Measurements from ENCODE around the gene SENP3.

The SENP3 gene

DNA sequence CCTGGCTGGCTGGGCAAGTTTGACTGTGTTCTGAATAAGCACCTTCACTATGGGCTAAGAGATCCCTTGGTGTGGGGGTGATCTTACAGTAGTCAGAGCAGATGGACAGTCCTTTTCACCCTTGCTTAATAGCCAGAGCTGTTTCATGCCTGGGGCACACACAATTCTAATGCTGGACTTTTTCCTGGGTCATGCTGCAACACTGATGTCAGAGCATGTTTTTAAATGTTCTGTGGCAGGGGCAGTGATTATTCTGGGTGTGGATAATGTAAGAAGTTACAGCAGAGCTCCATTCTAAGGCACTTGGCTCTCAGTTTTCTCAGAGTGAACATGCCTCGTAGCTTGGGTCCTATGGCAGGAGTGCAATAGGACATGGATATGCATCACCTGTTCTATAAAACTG lies 13.8 kb downstream of the SENP3 start:
- H3K27me3 ChIP-seq (ENCODE audit: insufficient read depth, low read length): no peaks in the 10 kb centered on the region
- peaks cover 75% of the 10 kb centered on the region for H3K36me3 ChIP-seq (ENCODE audit: insufficient read depth, low read length)
- H2AFZ ChIP-seq (ENCODE audit: low read depth, low read length): no peak overlapping the region

DNA sequence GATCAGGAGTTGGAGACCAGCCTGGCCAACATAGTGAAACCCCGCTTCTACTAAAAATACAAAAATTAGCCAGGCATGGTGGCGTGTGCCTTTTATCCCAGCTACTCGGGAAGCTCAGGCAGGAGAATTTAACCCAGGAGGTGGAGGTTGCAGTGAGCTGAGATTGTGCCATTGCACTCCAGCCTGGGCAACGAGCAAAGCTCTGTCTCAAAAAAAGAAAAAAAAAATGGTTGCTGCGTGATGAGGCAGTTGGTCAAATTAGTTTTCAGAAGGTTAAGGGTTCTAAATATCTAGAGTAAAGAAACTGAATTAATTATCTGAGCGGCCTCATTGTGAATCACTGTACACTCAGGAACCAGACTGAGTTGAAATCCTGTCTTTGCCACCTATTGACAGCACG lies 14.2 kb downstream of the SENP3 start:
- H3K4me3 ChIP-seq (ENCODE audit: low read length): no peak overlapping the region

More for the DNA sequence above, 13.8 kb downstream of the SENP3 start:
- no peaks in the 10 kb centered on the region for H3K9me3 ChIP-seq (ENCODE audit: low read length)
- H3K4me3 ChIP-seq (ENCODE audit: low read length): peak overlapping the region; percentile 1
- peaks cover 26% of the 10 kb centered on the region for H3K4me1 ChIP-seq (ENCODE audit: insufficient read depth, low read length)

GRCh38 chr17:7576432-7576937 lies 14.8 kb downstream of the SENP3 start:
- peaks cover 23% of the 10 kb centered on the region for H3K4me1 ChIP-seq (ENCODE audit: insufficient read depth, low read length)
- H3K4me3 ChIP-seq (ENCODE audit: low read length): no peak overlapping the region
- peaks cover 72% of the 10 kb centered on the region for H3K36me3 ChIP-seq (ENCODE audit: insufficient read depth, low read length)
- H2AFZ ChIP-seq (ENCODE audit: low read depth, low read length): no peak overlapping the region
- no peaks in the 10 kb centered on the region for H3K9me3 ChIP-seq (ENCODE audit: low read length)
- H3K27me3 ChIP-seq (ENCODE audit: insufficient read depth, low read length): no peaks in the 10 kb centered on the region

More for the DNA sequence above, 14.2 kb downstream of the SENP3 start:
- Histone ChIP-seq H3K36me3 (ENCODE audit: insufficient read depth, low read length) (peaks cover 75% of the 10 kb centered on the region), H2AFZ (ENCODE audit: low read depth, low read length) (no peak overlapping the region), H3K4me1 (ENCODE audit: insufficient read depth, low read length) (peaks cover 26% of the 10 kb centered on the region), H3K27me3 (ENCODE audit: insufficient read depth, low read length) (no peaks in the 10 kb centered on the region), H3K9me3 (ENCODE audit: low read length) (no peaks in the 10 kb centered on the region)

GRCh38 chr17:7577327-7578199 lies 15.8 kb downstream of the SENP3 start:
- Histone ChIP-seq H3K36me3 (ENCODE audit: insufficient read depth, low read length) (peaks cover 73% of the 10 kb centered on the region), H2AFZ (ENCODE audit: low read depth, low read length) (no peak overlapping the region), H3K4me3 (ENCODE audit: low read length) (no peak overlapping the region), H3K9me3 (ENCODE audit: low read length) (no peaks in the 10 kb centered on the region), H3K4me1 (ENCODE audit: insufficient read depth, low read length) (peaks cover 18% of the 10 kb centered on the region), H3K27me3 (ENCODE audit: insufficient read depth, low read length) (no peaks in the 10 kb centered on the region)

DNA sequence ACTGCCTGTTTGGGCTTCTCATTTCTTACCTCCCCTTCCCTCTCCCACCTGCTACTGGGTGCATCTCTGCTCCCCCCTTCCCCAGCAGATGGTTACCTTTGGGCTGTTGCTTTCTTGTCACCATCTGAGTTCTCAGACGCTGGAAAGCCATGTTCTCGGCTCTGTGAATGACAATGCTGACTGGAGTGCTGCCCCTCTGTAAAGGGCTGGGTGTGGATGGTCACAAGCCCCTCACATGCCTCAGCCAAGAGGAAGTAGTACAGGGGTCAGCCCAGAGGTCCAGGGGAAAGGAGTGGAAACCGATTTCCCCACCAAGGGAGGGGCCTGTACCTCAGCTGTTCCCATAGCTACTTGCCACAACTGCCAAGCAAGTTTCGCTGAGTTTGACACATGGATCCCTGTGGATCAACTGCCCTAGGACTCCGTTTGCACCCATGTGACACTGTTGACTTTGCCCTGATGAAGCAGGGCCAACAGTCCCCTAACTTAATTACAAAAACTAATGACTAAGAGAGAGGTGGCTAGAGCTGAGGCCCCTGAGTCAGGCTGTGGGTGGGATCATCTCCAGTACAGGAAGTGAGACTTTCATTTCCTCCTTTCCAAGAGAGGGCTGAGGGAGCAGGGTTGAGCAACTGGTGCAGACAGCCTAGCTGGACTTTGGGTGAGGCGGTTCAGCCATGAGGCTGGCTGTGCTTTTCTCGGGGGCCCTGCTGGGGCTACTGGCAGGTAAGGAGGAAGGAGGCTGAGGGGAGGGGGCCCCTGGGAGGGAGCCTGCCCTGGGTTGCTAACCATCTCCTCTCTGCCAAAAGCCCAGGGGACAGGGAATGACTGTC lies 17.5 kb downstream of the SENP3 start, which contains the start of gene CD68:
Gene CD68, plus strand, starts transcription at position 638 of the 833 bp plus-strand sequence. Its CDS starts 40 bp downstream, at position 678.
- no peak within 1 kb of the TSS for H2AFZ ChIP-seq (ENCODE audit: low read depth, low read length)
- H3K9me3 ChIP-seq (ENCODE audit: low read length): no peaks in the 10 kb centered on the region
- H3K27me3 ChIP-seq (ENCODE audit: insufficient read depth, low read length): no peaks in the 10 kb centered on the region
- H3K36me3 ChIP-seq (ENCODE audit: insufficient read depth, low read length): peaks cover 68% of the 10 kb centered on the region
- H3K4me1 ChIP-seq (ENCODE audit: insufficient read depth, low read length): peaks cover 19% of the 10 kb centered on the region
- no peak within 1 kb of the TSS for H3K4me3 ChIP-seq (ENCODE audit: low read length)

DNA sequence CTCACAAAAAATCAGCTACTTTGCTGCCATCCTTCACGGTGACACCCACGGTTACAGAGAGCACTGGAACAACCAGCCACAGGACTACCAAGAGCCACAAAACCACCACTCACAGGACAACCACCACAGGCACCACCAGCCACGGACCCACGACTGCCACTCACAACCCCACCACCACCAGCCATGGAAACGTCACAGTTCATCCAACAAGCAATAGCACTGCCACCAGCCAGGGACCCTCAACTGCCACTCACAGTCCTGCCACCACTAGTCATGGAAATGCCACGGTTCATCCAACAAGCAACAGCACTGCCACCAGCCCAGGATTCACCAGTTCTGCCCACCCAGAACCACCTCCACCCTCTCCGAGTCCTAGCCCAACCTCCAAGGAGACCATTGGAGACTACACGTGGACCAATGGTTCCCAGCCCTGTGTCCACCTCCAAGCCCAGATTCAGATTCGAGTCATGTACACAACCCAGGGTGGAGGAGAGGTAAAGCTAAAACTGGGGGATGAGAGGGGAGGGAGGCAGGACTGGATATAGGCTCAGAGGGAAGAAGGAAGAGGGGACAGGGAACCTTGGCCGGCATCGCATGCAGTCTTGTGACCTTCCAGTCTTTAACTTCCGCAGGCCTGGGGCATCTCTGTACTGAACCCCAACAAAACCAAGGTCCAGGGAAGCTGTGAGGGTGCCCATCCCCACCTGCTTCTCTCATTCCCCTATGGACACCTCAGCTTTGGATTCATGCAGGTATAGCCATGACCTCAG lies 18.3 kb downstream of the SENP3 start:
- Histone ChIP-seq H3K27me3 (ENCODE audit: insufficient read depth, low read length) (no peaks in the 10 kb centered on the region), H3K36me3 (ENCODE audit: insufficient read depth, low read length) (peaks cover 60% of the 10 kb centered on the region), H3K4me3 (ENCODE audit: low read length) (no peak overlapping the region), H3K4me1 (ENCODE audit: insufficient read depth, low read length) (peaks cover 11% of the 10 kb centered on the region), H2AFZ (ENCODE audit: low read depth, low read length) (no peak overlapping the region), H3K9me3 (ENCODE audit: low read length) (no peaks in the 10 kb centered on the region)

DNA sequence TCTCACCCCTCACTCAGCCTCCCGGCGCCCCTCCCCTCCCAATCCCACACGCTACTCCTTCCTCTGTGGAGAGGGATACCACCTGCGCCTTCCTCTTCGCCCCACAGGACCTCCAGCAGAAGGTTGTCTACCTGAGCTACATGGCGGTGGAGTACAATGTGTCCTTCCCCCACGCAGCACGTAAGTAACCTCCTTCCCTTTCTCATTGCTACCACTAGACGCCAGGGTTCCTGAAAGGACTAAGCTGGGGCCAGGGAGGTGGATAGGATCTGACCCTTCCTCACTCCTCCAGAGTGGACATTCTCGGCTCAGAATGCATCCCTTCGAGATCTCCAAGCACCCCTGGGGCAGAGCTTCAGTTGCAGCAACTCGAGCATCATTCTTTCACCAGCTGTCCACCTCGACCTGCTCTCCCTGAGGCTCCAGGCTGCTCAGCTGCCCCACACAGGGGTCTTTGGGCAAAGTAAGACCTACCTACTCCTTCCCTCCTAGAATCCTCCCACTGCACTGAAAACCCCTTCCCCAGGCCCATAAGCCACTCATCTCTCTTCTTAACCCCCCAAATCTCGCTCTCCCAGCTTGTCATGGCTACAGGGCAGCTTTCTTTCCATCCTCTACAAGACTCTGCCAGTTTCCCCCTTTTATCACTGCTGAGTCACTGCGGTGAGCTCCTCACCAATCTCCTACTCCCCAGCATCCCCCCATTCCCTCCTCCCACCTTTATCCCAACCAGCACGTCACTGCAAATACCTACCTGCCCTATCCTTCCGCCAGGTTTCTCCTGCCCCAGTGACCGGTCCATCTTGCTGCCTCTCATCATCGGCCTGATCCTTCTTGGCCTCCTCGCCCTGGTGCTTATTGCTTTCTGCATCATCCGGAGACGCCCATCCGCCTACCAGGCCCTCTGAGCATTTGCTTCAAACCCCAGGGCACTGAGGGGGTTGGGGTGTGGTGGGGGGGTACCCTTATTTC lies 19.2 kb downstream of the SENP3 start:
- Histone ChIP-seq H2AFZ (ENCODE audit: low read depth, low read length) (no peak overlapping the region), H3K36me3 (ENCODE audit: insufficient read depth, low read length) (peaks cover 53% of the 10 kb centered on the region), H3K4me3 (ENCODE audit: low read length) (no peak overlapping the region), H3K4me1 (ENCODE audit: insufficient read depth, low read length) (peaks cover 5% of the 10 kb centered on the region), H3K27me3 (ENCODE audit: insufficient read depth, low read length) (no peaks in the 10 kb centered on the region), H3K9me3 (ENCODE audit: low read length) (no peaks in the 10 kb centered on the region)

- peaks cover 5% of the 10 kb centered on the region for H3K4me1 ChIP-seq (ENCODE audit: insufficient read depth, low read length)
- H3K9me3 ChIP-seq (ENCODE audit: low read length): no peaks in the 10 kb centered on the region
- peaks cover 47% of the 10 kb centered on the region for H3K36me3 ChIP-seq (ENCODE audit: insufficient read depth, low read length)
- H3K27me3 ChIP-seq (ENCODE audit: insufficient read depth, low read length): no peaks in the 10 kb centered on the region
- no peak overlapping the region for H2AFZ ChIP-seq (ENCODE audit: low read depth, low read length)
- peak overlapping the region; percentile 65 for H3K4me3 ChIP-seq (ENCODE audit: low read length)
These were observed 20.9 kb downstream of the SENP3 start for GRCh38 chr17:7582396-7583252.

GRCh38 chr17:7583253-7584109 lies 21.8 kb downstream of the SENP3 start, which contains the start of gene MPDU1:
Gene MPDU1, plus strand, starts transcription at chr17:7583852. Its CDS starts 11 bp downstream, at chr17:7583863.
- H3K9me3 ChIP-seq (ENCODE audit: low read length): no peaks in the 10 kb centered on the region
- peaks cover 47% of the 10 kb centered on the region for H3K36me3 ChIP-seq (ENCODE audit: insufficient read depth, low read length)
- H3K4me1 ChIP-seq (ENCODE audit: insufficient read depth, low read length): peaks cover 5% of the 10 kb centered on the region
- no peak within 1 kb of the TSS for H2AFZ ChIP-seq (ENCODE audit: low read depth, low read length)
- no peaks in the 10 kb centered on the region for H3K27me3 ChIP-seq (ENCODE audit: insufficient read depth, low read length)
- H3K4me3 ChIP-seq (ENCODE audit: low read length): peak within 1 kb of the TSS; percentile 65

- Histone ChIP-seq H3K27me3 (ENCODE audit: insufficient read depth, low read length) (no peaks in the 10 kb centered on the region), H3K36me3 (ENCODE audit: insufficient read depth, low read length) (peaks cover 49% of the 10 kb centered on the region), H2AFZ (ENCODE audit: low read depth, low read length) (no peak overlapping the region), H3K9me3 (ENCODE audit: low read length) (peaks cover 2% of the 10 kb centered on the region), H3K4me3 (ENCODE audit: low read length) (no peak overlapping the region), H3K4me1 (ENCODE audit: insufficient read depth, low read length) (peaks cover 19% of the 10 kb centered on the region)
These were observed 25.1 kb downstream of the SENP3 start for GRCh38 chr17:7586673-7587419.

Measured in neuron (in vitro differentiated cells).